Head of caudate nucleus (tissue), 42 donors: ENCODE measurements around the gene POTEB3.
"Not testable (repeated sequence)": the region's sequence is repeated elsewhere in the genome, so short reads cannot be mapped to it uniquely, and the experiment has no call there.

ENCODE experiments used
- DNase-seq, 42 donors: peaks; one replicate each; pipeline versions ENCODE4 v3.0.0 to v3.0.0-alpha.2; 2020 to 2021; ENCODE audit warnings: mixed read lengths in 7 of 42
- intact Hi-C: fragments of 100-400 bp; cut with DNase I; formaldehyde crosslinking; loops from one replicate; pipeline ENCODE4 v1.15.0; 2022

Gene POTEB3

DNA sequence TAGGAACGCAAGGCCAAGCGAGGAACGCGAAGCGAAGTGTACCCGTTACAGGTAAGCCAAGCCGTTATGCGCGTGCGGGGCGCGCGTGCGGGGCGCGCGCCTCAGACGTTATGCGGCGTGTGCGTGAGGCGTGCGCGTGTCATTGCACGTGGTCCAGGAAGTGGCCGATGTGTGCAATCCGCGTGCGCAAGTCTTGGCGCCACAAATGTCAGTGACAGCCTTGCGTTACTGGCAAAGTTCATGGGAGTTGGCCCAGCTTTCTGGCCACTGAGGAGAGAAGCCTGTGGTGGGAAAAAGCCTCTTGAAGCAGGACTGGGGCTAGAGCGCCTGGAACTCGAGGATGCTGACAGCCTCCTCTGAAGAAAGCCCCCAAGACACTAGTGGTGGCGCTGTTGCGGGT lies at the start of gene POTEB3:
Gene POTEB3, minus strand, starts transcription at position 101 of the 400 bp plus-strand sequence. CDS start 488 bp downstream, outside the sequence.
- DNase-seq, intact Hi-C loops: not testable (repeated sequence)

DNA sequence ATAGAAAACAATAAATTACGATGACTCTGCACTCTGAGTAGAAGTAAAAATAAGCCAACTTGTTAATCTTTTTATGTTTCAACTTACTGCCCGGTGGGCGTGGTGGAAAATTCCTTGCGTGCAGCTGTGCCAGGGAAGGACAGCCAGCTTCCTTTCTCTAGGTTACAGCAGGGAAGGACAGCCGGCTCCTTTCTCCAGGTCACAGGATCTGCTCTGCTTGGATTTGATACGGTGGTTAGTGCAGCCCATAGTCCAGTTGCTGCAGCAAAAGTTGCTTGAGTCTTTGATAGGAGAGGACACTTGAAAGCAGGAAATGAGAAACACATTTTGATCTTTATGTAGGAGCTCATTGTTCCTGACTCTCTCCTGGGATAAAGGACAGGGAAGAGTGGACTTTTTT lies 13.4 kb upstream of the POTEB3 start:
- DNase-seq, intact Hi-C loops: not testable (repeated sequence)

DNA sequence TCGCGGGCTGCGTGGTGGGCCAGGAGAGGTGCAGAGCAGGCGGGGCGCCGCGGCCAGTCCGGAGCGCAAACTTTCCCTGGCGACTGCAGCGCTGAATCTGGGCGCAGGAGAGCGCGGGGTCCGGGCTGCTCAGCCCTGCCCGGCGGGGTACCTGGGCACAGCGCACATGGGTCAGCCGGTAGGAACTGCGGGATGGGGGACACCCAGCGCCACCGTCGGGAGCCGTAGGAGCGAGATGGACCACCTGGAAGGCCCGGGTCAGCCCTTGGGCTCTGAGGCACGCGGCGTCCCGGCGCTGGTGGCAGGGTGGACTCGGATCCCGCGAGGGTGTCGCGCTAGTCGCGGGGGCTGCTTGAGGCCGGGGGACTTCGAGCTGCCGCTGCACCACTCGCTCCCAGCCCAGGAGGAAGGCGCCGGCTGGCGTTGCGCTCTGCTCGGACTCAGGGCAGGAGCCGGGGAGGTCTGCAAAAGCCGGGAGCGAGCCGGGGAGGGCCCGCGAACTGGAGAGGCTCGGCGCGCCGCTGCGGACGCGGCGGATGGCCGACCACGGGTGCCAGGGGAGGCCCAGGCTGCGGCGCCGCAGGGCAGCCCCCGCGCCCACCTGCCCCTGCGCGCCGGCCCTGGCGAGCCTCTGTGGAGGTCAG lies 11.7 kb upstream of the POTEB3 start:
- intact Hi-C loops = not testable (repeated sequence)

DNA sequence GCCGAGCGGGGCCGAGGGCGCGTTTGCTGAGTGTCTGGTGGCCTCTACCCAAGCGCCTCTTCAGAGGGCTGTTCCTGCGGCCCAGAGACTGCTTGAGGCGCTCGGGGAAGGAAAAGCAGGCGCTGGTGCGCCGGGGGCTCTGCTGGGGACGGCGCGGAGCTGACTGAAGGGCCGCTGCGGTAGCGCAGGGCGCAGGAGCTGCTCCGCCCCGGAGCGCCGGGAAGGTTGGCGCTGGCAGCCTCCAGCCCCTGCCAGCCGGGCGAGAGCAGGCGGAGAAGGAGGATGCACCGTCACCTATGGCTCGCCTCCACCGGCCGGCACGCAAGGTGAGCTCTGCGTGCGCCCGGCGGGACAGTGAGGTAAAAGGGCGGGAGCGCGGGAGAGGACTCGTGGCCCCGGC lies 11.2 kb upstream of the POTEB3 start:
- DNase-seq, intact Hi-C loops: not testable (repeated sequence)

More for the DNA sequence above, 11.7 kb upstream of the POTEB3 start:
- DNase-seq = not testable (repeated sequence)

DNA sequence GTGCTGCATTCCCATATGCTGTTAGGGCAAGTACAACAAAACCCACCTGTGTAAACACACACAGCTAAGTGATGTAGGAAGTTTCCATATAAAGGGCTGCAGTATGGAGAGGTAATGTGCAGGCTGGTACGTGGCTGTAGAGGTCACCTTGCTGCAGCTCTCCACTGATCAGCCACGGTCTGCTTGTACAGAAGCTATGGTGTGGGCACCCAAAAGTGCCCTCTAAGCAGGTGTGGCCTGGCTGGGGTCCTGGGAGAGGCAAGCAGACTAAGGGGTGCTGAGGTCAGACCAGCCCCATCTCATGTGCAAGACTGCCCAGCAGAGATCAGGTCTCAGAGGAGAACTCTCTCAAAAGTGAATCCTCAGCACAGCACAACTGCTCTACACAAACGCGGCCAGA lies 32.9 kb downstream of the POTEB3 start:
- DNase-seq = peak in 2 of 42 donors; percentile 1 to 10
- intact Hi-C loops = not testable (repeated sequence)

DNA sequence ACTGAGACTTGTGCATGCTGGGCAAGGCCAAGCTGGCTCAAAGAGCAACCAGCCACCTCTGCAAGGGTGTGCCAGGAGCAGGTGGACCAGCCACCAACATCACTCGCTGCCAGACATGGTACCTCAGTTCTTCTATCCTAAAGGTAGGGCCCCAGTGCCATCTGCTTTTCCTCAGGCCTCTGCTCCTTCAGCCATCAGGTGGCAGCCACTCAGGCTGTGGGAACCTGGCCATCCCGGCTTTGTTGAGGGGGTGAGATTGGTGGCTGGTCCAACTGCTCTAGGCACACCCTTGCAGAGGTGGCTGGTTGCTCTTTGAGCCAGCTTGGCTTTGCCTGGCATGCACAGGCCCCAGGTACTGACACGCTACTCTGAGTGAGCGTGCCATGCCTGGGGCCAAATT lies 38.8 kb downstream of the POTEB3 start:
- peak in 1 of 42 donors; percentile 13 for DNase-seq
- intact Hi-C loops = not testable (repeated sequence)

DNA sequence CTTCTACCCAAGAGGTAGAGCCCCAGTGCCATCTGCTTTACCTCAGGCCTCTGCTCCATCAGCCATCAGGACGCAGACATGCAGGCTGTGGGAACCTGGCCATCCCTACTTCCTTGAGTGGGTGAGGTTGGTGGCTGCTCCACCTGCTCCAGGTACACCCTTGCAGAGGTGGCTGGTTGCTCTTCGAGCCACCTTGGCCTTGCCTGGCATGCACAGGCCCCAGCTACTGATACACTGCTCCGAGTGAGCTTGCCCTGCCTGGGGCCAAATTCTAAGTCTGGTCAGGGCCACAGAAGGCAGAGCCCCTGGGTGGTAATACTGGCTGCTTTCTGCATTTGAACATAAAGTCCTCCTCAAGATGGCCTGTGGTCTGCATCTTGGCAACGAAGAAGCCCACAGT lies 41.2 kb downstream of the POTEB3 start:
- DNase-seq = peak in 1 of 42 donors; percentile 3
- intact Hi-C loops = not testable (repeated sequence)

DNA sequence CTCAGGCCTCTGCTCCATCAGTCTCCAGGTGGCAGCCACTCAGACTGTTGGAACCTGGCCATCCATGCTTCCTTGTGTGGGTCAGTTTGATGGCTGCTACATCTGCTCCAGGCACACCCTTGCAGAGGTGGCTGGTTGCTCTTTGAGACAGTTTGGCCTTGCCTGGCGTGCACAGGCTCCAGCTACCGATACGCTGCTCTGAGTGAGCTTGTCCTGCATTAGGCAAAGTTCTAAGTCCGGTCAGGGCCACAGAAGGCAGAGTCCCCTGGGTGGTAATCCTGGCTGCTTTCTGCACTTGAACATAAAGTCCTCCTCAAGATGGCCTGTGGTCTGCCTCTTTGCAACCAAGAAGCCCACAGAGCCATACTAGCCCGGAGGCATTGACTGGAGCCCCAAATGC lies 41.8 kb downstream of the POTEB3 start:
- intact Hi-C loops, DNase-seq: not testable (repeated sequence)

DNA sequence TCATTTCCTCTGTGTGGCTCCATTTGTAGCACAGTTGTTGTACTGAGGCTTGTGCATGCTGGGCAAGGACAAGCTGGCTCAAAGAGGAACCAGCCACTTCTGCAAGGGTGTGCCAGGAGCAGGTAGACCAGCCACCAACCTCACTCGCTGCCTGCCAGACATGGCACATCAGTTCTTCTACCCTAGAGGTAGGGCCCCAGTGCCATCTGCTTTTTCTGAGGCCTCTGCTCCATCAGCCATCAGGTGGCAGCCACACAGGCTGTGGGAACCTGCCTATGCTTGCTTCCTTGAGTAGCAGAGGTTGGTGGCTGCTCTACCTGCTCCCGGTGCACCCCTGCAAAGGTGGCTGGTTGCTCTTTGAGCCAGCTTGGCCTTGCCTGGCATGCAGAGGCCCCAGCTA lies 42.6 kb downstream of the POTEB3 start:
- intact Hi-C loops = not testable (repeated sequence)

DNA sequence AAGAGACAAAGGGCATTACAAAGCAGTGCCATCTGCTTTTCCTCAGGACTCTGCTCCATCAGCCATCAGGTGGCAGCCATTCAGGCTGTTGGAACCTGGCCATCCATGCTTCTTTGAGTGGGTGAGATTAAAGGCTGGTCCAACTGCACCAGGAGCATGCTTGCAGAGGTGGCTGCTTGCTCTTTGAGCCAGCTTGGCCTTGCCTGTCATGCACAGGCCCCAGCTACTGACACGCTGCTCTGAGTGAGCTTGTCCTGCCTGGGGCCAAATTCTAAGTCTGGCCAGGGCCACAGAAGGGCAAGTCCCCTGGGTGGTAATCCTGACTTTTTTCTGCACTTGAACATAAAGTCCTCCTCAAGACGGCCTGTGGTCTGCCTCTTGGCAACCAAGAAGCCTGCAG lies 43.1 kb downstream of the POTEB3 start:
- DNase-seq, intact Hi-C loops: not testable (repeated sequence)

More for the DNA sequence above, 42.6 kb downstream of the POTEB3 start:
- peak in 1 of 42 donors; percentile 3 for DNase-seq

DNA sequence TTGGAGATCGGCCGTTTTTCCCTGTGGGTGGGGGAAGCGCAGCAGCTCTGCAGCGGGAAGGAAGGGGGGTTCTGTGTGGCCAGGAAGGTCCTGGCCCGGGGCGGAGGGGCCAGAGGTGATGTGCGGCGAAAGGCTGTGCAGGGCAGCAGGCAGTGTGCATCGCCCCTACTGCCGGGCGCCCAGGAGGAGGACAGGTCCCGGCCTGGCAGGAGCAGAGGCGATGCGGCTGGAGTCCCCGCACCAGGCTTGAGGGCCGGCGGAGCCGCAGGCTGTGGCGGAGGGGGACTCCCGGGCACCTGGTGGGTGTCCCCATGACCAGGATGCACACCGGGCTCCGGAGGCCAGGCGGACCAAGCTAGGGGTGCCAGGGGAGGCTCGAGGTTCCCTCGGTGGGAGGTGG lies 54.3 kb downstream of the POTEB3 start:
- intact Hi-C loops, DNase-seq: not testable (repeated sequence)

DNA sequence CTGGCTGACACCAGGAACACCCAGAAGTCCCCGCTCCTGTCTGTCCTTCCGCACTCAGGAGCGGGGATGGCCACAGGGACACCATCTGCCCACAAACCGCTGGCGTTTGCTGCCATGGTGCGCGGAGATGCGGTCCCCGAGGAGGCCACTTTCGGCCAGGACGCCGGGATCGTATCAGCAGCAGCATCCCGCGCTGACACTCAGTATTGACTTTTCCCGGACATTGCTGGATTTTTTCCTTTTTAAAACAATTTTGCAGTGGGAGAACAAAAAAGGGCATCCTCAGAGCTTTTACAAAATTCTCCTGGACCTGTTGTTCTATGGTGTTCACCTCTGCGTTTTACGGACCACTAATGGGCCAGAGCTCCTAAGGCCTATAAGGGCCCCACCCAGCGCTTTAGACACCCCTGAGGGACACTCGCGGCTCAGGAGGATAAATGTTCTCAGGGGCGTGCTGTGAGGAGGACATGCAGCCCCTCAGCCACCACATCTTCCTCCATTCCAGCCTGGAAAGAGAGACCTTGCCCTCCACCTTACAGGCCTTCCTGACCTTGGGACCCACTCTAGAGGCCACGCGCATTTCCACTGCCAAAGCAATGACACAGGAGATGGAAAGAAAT lies 56.3 kb downstream of the POTEB3 start:
- DNase-seq, intact Hi-C loops: not testable (repeated sequence)

DNA sequence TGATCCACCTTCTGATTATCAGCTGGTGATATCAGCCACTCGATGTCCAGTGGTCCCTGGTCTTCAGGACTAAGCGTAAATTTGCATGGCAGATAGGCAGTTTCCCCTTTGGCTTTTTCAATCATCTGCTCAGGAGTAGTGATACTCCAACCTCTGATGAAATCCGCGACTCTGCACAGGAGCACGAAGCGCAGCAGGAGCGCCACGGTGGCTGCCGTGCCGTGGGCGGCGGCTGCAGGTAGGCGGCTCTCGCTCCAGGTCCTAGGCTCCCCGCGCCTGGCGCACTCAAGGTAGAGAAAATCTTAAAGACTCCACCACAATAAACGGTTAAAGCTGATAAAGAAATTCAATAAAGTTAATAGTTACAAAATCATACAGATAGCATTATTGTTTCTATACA lies 66.6 kb downstream of the POTEB3 start:
- intact Hi-C loops = not testable (repeated sequence)
- peak in 1 of 42 donors; percentile 7 for DNase-seq

DNA sequence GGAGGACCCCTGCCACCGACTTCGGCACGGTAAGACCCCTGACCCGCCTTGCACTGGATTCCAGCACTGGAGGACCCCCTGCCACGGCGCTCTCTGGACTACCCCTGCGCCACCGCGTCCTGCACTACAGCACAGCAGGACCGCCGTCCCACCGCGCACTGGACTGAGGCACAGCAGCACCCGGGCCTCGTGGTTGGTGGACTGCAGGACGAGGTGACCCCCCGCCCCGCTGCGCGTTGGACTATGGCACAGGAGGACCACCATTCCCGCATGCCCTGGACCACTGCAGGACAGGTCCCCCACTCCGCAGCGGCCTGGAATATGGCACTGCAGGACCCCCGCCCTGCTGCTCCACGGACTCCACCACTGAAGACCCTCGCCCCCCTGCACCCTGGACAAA lies 71.1 kb downstream of the POTEB3 start:
- DNase-seq, intact Hi-C loops: not testable (repeated sequence)

DNA sequence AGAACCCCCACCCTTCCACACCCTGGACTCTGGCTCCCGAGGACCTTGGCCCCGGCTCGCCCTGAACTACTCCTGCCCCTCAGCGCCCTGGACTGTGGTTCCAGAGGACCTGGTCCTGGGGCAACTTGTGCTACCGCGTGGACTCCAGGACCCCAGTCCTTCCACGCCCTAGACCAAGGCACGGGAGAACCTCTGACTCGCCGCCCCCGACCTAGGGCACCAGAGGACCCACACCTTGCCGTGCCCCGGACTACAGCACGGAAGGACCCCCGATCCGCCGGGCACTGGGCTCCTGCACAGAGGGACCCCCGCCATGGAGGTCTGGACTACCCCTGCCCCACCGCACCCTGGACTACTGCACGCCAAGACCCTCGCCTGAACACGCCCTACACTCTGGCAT lies 71.7 kb downstream of the POTEB3 start:
- DNase-seq, intact Hi-C loops: not testable (repeated sequence)
